Pancreas (tissue), 10 donors: ENCODE data around the gene RUNX1. TPM values are rescaled to one million over a fixed set of nuclear protein-coding genes. Genes with fewer than 3 reads are reported as not detected.

ENCODE experiments used
- ATAC-seq, 4 donors: fragments of 200-7000 bp; cut with Tn5 transposase; one replicate each; pipeline versions ENCODE4 v1.8.0 to v1.9.1; 2020; ENCODE audit warnings: mild to moderate bottlenecking in 4 of 4, moderate library complexity in 4 of 4
- DNase-seq, 6 donors: peaks; one replicate each; pipeline ENCODE4 v3.0.0-alpha.2; 2020
- FAIRE-seq: peaks from 2 replicates; lab custom pipeline; 2012; peaks lifted over from hg19 to GRCh38; lab: Jason Lieb, UNC
- H3K27ac ChIP-seq, 4 donors: fragments of 200-600 bp; sonication (generic); 1 replicate in 3 of 4; 2 replicates in 1 of 4; pipeline versions ENCODE4 v1.5.0 to v1.8.0; 2020
- H3K27me3 ChIP-seq, 4 donors: fragments of 200-600 bp; one replicate each; pipeline ENCODE4 v1.8.0; 2021
- H3K36me3 ChIP-seq, 3 donors: fragments of 200-600 bp; sonication (generic) in 1 of 3; one replicate each; pipeline versions ENCODE4 v1.5.0 to v1.8.0; 2020 to 2021
- H3K4me1 ChIP-seq, 3 donors: fragments of 200-600 bp; one replicate each; pipeline ENCODE4 v1.8.0; 2021
- H3K4me3 ChIP-seq, 4 donors: fragments of 200-600 bp; sonication (generic) in 2 of 4; one replicate each; pipeline versions ENCODE4 v1.5.0 to v1.8.0; 2020 to 2021
- H3K9me3 ChIP-seq, 4 donors: fragments of 200-600 bp; one replicate each; pipeline ENCODE4 v1.8.0; 2021
- CTCF ChIP-seq, 4 donors: fragments of 200-600 bp; sonication (generic) in 3 of 4; IDR thresholded peaks; one replicate each; pipeline versions ENCODE4 v1.5.0 to v1.8.0; 2021; ENCODE audit warnings: antibody characterized with exemption in 4 of 4
- WGBS, 2 donors: extraction: QIAGEN DNeasy Blood & Tissue Kit; methylation state at CpG; one replicate each; pipeline ENCODE4 v1.1.7; 2013; 5-methylcytosine and 5-hydroxymethylcytosine counted together
- intact Hi-C, 3 donors: fragments of 100-400 bp; cut with DNase I; formaldehyde crosslinking; loops; one replicate each; pipeline versions ENCODE4 v1.11.1 to v1.14.2; 2022
- polyA plus RNA-seq, 2 donors: library from polyadenylated mRNA; stranded (reverse); fragments of 200-250 nt; gene quantifications; one replicate each; pipeline ENCODE4 v1.2.3, GENCODE V29; 2013
- total RNA-seq, 6 donors: library from RNA; stranded (reverse); fragmentation: NEBNext Ultra II Directional in 4 of 6; extraction: Animal tissue kit (Norgen Biotek cat#: 25700) in 4 of 6; gene quantifications; one replicate each; pipeline versions ENCODE4 v1.2.1 to v1.2.4, GENCODE V29; 2021 to 2023
- donor health status: healthy with polysubstance abuse.
- donor health status: DM: no; HTN: no; CAD: no; lungs with moderate emphysema.
- donor health status: DM: no; HTN: no; CAD: no.
- donor health status: control.
- donor health status: control.
- donor health status: Bipolar disorder and iron deficiency.
- donor health status: DM: yes; HTN: yes; CAD: no.
- donor health status: DM: no; HTN: no; CAD: no.
- donor health status: DM: no; HTN: no; CAD: no.
- donor health status: DM: yes; HTN: yes; CAD: no.

Gene RUNX1
- total and polyA plus RNA-seq, 8 donors: 2.1 to 38.2 (median 4.5) TPM

- H3K27ac ChIP-seq: peak overlapping the region in 2 of 4 donors; percentile 12 to 30
- peak in 1 of 4 donors; percentile 9 for ATAC-seq
- no peaks in the 10 kb centered on the region for H3K9me3 ChIP-seq
- intact Hi-C loops: no loop called here
- 61 to 63% methylated on average over 8 of the region's 8 CpGs for WGBS, 2 donors
- TF ChIP-seq CTCF (IDR thresholded peaks at IDR 0.05): no peak
- H3K36me3 ChIP-seq: no peaks in the 10 kb centered on the region
- H3K4me1 ChIP-seq: no peaks in the 10 kb centered on the region
- no peaks in the 10 kb centered on the region for H3K27me3 ChIP-seq
- FAIRE-seq: no peak
- no peak for DNase-seq
- H3K4me3 ChIP-seq: no peak overlapping the region
These were observed 230.4 kb downstream of the RUNX1 start for GRCh38 chr21:34818662-34819158.

- H3K27me3 ChIP-seq: no peaks in the 10 kb centered on the region
- FAIRE-seq (no peak), ATAC-seq (peak; percentile 11 to 84 (median 64)), DNase-seq (peak in 3 of 6 donors; percentile 37 to 46 (median 39))
- no peaks in the 10 kb centered on the region for H3K9me3 ChIP-seq
- no peak for TF ChIP-seq CTCF (IDR thresholded peaks at IDR 0.05)
- H3K27ac ChIP-seq: peak overlapping the region in 2 of 4 donors; percentile 26 to 30
- H3K4me1 ChIP-seq: no peaks in the 10 kb centered on the region
- H3K36me3 ChIP-seq: no peaks in the 10 kb centered on the region
- WGBS, 2 donors: 62 to 69% methylated on average over 16 of the region's 16 CpGs
- no peak overlapping the region for H3K4me3 ChIP-seq
- intact Hi-C loops: no loop called here
These were observed 231.1 kb downstream of the RUNX1 start for GRCh38 chr21:34817821-34818661.

GRCh38 chr21:34815831-34816705 lies 233.0 kb downstream of the RUNX1 start:
- WGBS, 2 donors: 79 to 87% methylated on average over 9 of the region's 9 CpGs
- ATAC-seq (no peak), FAIRE-seq (no peak), DNase-seq (no peak)
- Histone ChIP-seq H3K36me3 (no peaks in the 10 kb centered on the region), H3K4me1 (peaks cover 0 to 5% (median 0%) of the 10 kb centered on the region in 3 donors), H3K27ac (no peak overlapping the region), H3K27me3 (no peaks in the 10 kb centered on the region), H3K9me3 (no peaks in the 10 kb centered on the region), H3K4me3 (no peak overlapping the region)
- no peak for TF ChIP-seq CTCF (IDR thresholded peaks at IDR 0.05)
- intact Hi-C loops: no loop called here

- DNase-seq: no peak
- no peak for ATAC-seq
- Histone ChIP-seq H3K27ac (no peak overlapping the region), H3K4me3 (no peak overlapping the region), H3K4me1 (peaks cover 0 to 5% (median 0%) of the 10 kb centered on the region in 3 donors), H3K27me3 (no peaks in the 10 kb centered on the region), H3K9me3 (no peaks in the 10 kb centered on the region), H3K36me3 (no peaks in the 10 kb centered on the region)
- 70 to 83% methylated on average over 6 of the region's 6 CpGs for WGBS, 2 donors
- no peak for FAIRE-seq
- intact Hi-C loops: no loop called here
- TF ChIP-seq CTCF (IDR thresholded peaks at IDR 0.05): no peak
These were observed 234.6 kb downstream of the RUNX1 start for GRCh38 chr21:34814529-34814951.
